Right renal pelvis (tissue), 4 donors: ENCODE data around the gene OR52K2. TPM values are rescaled to one million over a fixed set of nuclear protein-coding genes. Genes with fewer than 3 reads are reported as not detected.
"Not testable (repeated sequence)": the region's sequence is repeated elsewhere in the genome, so short reads cannot be mapped to it uniquely, and the experiment has no call there.

Experiments
- DNase-seq, 4 donors: peaks; one replicate each; pipeline ENCODE4 v3.0.0-alpha.2; 2013; ENCODE audit warnings: low read depth in 4 of 4, low spot score in 3 of 4, missing footprints in 1 of 4
- polyA plus RNA-seq, 4 donors: library from polyadenylated mRNA; unstranded; fragments of 120-200 nt; gene quantifications; one replicate each; pipeline ENCODE4 v1.2.1, GENCODE V29; 2013; ENCODE audit not compliant: insufficient read length in 4 of 4

OR52K2 gene
- polyA plus RNA-seq, 4 donors, result not detected

DNA sequence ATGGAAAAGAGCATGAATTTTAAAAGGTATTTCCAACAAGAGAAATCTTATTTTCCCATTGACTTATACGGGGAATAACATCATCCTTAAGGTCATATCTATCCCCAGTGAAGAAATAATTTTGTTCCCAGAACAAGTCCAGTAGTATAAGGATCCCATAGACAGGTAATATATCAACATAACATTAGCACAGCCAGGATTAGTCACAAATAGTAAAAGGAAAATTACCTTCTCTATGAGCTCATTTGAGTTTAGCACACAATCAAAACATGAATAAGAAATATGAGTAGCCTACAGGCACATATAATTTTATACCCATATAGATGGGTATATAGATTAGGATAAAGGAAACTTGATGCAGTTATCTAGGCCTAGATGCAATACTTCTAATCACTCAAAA lies 30.5 kb downstream of the OR52K2 start:
- no peak for DNase-seq

DNA sequence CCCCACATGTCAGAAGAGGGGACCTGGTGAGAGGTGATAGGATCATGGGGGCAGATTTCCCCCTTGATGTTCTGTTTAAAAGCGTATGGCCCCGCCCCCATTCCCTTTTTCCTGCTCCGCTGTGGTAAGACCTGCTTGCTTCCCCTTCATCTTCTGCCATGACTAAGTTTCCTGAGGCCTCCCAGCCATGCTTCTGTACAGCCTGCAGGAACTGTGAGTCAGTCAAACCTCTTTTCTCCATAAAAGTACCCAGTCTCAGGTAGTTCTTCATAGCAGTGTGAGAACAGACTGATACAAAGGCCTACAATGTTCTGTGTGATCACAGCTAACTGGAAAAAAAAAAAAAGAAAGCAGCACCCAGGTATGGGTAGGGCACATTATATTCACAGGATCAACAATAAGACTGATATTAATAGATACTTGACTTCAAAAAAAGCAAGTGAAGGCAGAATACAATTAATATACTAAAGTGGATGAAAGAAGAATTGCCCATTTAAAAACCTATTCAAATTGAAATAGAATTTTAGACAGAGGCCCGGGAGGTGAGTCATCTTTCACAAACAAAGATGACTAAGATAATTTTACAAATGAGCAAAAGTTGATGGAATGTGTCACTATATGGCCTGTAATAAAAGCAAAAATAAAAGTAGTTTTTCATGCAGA lies 31.6 kb downstream of the OR52K2 start:
- no peak for DNase-seq

DNA sequence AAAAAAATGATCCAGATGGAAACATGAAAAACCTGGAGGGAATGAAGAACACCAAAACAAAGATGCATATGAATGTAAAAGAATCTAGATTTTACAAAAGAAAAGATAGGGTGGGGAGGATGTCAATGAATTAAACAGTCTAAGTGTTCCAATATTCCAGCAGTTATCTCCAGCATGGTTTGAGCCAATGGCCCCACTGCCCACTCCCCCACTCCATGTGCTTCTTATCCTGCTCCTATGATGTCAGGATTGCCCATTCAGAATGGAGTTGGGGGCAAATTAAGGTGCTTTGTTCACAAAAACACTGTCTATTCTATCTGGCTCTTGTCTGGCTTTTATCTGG lies 32.1 kb downstream of the OR52K2 start:
- DNase-seq, result no peak

DNA sequence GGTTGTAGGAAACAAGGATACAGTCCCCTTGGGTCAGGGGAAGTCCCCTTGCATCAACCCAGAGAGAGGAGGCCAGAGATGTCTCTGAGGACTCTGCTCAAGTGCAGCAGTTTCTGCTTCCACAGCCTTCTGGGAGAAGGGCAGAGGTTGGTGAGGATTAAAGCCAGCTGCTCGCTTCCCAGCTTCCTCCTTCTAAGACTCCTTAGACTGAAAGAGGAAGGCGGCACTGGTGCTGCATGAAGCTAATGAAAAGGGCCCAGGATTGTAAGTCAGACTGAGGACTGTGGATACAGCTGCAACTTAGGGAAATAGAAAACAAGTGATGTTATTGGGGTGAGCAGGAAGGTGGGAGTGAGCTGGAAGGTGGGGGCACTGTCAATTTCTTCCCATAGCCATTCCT lies 33.4 kb downstream of the OR52K2 start, which contains the start of gene OR52K1:
OR52K1 (plus strand) TSS at position 202 of the 400 bp plus-strand sequence. CDS start 6,255 bp downstream, outside the sequence.
- no peak for DNase-seq

DNA sequence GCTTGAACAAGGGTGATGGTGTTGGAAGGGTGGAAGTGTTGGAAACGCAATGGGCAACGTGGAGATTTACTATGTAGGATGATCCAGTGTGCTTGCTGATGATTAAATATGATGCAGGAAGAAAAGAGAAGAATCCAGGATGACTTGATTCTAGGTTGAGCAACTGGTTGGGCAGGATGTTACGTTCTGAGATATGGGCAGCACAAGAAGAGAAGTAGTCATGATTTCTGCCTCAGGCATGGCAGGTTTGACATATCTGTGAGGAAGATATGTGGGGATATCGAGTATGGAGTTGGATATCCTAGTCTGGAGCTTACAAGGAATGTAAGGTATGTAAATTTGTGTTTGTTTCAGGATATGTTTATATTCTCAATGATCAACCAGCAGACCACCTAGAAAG lies 35.2 kb downstream of the OR52K2 start:
- DNase-seq, result no peak

DNA sequence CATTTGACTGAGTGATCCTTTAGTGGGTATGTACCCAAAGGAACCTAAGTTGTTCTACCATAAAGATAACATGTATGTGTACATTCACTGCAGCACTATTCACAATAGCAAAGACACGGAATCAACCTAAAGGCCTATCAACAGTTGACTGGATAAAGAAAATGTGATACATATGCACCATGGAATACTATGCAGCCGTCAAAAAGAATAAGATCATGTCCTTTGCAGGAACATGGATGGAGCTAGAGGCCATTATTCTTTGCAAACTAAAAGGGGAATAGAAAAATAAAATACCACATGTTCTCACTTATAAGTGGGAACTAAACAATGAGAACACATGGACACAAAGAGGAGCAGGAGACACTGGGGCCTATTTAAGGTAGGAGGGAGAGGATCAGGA lies 42.3 kb downstream of the OR52K2 start:
- not testable (repeated sequence) for DNase-seq

DNA sequence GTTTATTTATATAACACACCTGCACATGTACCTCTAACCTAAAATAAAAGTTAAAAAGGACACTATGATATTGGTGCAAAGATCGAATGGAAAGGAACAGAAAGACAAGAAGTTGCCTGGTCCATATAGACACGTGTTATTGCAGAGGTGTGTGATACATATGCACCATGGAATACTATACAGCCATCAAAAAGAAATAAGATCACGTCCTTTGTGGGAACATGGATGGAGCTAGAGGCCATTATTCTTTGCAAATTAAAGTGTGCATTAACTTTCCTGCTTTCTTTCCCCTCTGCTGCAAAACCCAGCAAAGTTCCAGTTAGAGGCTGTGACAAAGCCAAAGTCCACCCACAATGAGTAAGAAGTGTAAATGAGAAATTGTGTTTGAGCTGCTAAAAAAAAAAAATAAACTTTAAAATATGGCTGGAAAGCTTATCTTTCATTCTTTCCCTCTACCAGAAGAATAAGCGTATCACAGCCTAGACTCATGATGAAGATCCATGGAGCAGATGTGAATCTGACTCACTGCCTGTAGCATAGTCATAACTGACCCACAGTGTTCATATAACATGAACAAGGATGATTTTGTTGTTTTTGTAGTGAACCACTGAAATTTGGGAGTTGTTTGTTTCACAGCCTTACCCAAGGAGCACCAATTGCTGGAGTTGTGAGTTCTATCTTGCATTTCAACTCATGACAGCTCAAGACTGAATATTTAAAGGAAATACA lies 42.9 kb downstream of the OR52K2 start:
- no peak for DNase-seq

DNA sequence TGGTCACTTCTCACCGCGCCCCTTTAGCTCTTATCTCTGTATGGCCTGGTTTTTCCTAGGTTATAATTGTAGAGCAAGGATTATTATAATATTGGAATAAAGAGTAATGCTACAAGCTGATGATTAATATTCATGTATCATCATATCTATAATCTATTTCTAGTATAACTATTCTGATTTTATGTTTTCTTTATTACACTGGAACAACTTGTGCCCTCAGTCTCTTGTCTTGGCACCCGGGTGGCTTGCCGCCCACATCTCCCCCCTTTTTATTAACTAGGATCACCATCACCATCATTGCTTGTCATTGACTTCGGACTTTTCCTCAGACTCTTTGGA lies 44.4 kb downstream of the OR52K2 start:
- DNase-seq, result no peak

DNA sequence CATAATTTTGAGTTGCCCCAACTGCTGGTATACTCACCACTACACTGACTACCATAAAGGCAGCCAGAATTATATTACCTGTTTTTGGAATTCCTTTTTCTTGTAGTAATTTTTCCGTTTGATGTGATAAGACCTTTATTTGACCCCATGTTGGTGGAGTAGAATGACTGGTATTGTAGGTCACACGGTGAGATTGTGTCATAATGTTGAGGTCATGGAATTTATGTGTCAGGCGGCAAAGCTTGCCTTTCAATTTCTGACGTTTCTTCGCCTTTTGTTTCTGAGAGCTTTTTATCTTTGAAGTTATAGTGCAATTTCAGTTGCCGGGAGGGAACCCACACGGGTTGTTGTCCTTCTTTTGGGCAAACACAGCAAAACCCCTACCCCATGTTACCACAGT lies 46.4 kb downstream of the OR52K2 start:
- DNase-seq, result no peak

DNA sequence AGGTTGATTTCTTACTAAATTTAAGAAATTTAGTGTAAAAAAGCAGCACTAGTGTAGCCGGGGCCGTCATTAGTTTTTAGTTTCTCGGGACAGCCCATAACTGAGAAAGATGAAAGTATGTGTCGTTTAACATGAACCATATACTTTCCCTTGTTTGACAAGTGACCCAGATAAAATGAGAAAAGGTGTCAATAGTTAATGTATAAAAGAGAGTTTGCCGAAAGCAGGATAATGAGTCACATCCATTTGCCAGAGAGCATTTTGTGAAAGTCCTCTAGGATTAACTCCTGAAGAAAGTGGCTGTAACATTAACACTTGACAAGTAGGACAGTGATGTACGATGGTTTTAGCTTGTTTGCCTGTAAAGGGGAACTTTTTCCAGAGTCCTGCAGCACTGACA lies 46.9 kb downstream of the OR52K2 start:
- no peak for DNase-seq

DNA sequence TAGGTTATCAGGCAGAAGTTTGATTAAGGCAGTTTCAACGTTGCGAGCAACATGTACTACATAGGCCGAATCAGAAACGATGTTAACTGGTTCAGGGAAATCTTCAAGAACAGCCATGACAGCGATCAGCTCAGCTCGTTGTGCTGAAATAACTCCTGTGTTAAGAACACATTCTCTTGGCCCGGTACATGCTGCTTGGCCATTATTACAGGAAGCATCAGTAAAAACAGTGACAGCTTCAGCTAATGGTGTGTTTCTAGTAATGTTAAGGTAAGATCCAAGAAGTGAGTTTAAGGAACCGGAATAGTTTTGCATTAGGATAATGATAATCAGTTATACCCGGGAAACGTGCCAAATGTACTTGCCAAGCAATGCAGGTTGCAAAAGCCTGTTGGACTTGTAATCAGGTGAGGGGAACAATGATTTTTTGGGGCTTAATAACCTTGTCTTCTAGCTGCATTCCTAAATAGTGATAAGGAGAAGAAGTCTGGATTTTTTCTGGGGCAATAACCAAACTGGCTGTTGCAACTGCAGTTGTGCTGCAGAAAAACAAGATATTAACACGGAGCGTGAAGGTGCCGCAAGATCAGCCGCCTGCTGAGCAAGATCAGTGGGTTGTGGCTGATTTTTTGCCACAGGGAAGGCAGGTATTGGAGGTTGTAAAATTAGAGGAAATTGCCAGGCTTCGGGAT lies 47.6 kb downstream of the OR52K2 start:
- no peak for DNase-seq

Other genes with a start within 250 kb of the OR52K2 start
- gene OR52B4, start 80.9 kb upstream of the OR52K2 start, polyA plus RNA-seq, result not detected
- gene TRIM21, start 55.6 kb upstream of the OR52K2 start, polyA plus RNA-seq, result 10 to 100 TPM; 18.5 to 23.2 (median 21.9) TPM
- gene OR52K1, start 33.4 kb downstream of the OR52K2 start, polyA plus RNA-seq, result under 1 TPM; 0.07 to 0.15 (median 0.11) TPM
- gene OR52M1, start 95.9 kb downstream of the OR52K2 start, polyA plus RNA-seq, result not detected
- gene OR52I2, start 132.4 kb downstream of the OR52K2 start, polyA plus RNA-seq, result under 1 TPM in 1 of 4 donors, not detected in 3; 0.04 TPM
- under 1 TPM in 1 of 4 donors, not detected in 3; 0.06 TPM for gene OR52I1, start 144.7 kb downstream of the OR52K2 start, polyA plus RNA-seq
- 10 to 100 TPM; 19.1 to 22.6 (median 20.7) TPM for gene TRIM68, start 158.9 kb downstream of the OR52K2 start, polyA plus RNA-seq
- gene OR51D1, start 188.2 kb downstream of the OR52K2 start, polyA plus RNA-seq, result not detected
- 1 to 10 TPM; 1.4 to 2.2 (median 1.8) TPM for gene OR51E1, start 194.7 kb downstream of the OR52K2 start, polyA plus RNA-seq
- under 1 TPM; 0.64 to 1.00 (median 0.72) TPM for gene OR51E2, start 248.6 kb downstream of the OR52K2 start, polyA plus RNA-seq